ENCODE results near the gene SPATA9. TPM values are rescaled to one million over a fixed set of nuclear protein-coding genes. Genes with fewer than 3 reads are reported as not detected.

The SPATA9 gene
- total and polyA plus RNA-seq, 2 of the 8 experiments (the other 6 are each of a cell fraction or from before 2014, with no cell fraction given) = not detected

DNA sequence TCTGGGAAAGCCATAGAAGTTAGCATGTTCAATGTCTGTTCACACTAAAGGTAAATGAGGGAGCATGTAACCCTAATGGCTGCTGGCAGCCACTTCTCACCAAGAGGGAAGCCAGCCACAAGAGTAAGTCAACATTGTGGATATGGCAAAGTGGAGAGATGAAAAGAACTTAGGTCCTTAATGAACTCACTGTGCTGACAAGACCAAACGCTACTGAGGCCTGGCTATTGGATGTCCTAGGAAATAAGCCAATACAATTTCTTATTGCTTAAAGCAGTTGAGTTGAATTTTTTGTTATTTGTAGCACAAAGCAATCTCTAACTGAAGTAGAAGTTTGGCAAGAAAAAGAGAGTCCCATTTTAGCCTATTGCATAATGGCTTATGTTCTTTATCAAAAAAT lies 56.1 kb downstream of the SPATA9 start (continued):
- TF ChIP-seq NANOG (IDR thresholded peaks at IDR 0.05; ENCODE audit: insufficient read depth, low read depth, low read length, poor library complexity, severe bottlenecking) = no peak
- no peak for TF ChIP-seq JUN (IDR thresholded peaks at IDR 0.05; ENCODE audit: low read depth, low read length)
- no peak for TF ChIP-seq SP4 (IDR thresholded peaks at IDR 0.05; ENCODE audit: low read length)
- TF ChIP-seq EZH2 (IDR thresholded peaks at IDR 0.05; ENCODE audit: low read depth, low read length, severe bottlenecking) = no peak
- TF ChIP-seq TAF1 (IDR thresholded peaks at IDR 0.05; ENCODE audit: low read depth, low read length) = no peak
- TF ChIP-seq CEBPB (IDR thresholded peaks at IDR 0.05; ENCODE audit: low read depth, low read length) = no peak
- TF ChIP-seq TBP (IDR thresholded peaks at IDR 0.05; ENCODE audit: low read depth, low read length) = no peak
- no peak for TF ChIP-seq PHF8 (conservative IDR thresholded peaks at IDR 0.05; ENCODE audit: low read depth, low read length)
- TF ChIP-seq SIN3A (conservative IDR thresholded peaks at IDR 0.05 in 1 of 2, IDR thresholded peaks at IDR 0.05 in 1 of 2; ENCODE audit: low read depth in 1 of 2, low read length in 2 of 2) = no peak
